ENCODE data around the gene PTPRT. TPM values are rescaled to one million over a fixed set of nuclear protein-coding genes. Genes with fewer than 3 reads are reported as not detected.

Gene PTPRT
- total RNA-seq, 1 donor, result not detected

DNA sequence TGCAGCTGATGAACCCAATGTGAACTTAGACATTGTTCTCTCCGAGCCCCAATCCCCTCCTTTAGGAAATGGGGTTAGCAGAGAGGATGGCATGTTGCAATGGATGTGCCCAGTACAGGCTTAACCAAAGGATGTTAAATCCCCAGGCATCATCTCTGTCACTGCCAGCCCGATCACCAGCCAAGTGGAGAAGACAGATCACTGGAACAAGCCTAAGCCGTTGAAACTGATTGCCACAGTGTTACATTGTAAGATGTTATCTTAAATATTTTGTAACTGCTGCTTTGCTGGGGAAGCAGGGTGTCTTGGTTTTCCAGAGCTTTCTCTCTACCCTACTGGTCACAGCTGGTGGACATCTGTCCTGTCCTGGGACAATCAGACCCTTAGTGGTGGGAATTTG, 788.1 kb downstream of the PTPRT start:
- H3K4me3 ChIP-seq (ENCODE audit: low read depth, low read length), result no peak overlapping the region
- DNase-seq (ENCODE audit: low read depth), result no peak
- TF ChIP-seq, protein P1, sequence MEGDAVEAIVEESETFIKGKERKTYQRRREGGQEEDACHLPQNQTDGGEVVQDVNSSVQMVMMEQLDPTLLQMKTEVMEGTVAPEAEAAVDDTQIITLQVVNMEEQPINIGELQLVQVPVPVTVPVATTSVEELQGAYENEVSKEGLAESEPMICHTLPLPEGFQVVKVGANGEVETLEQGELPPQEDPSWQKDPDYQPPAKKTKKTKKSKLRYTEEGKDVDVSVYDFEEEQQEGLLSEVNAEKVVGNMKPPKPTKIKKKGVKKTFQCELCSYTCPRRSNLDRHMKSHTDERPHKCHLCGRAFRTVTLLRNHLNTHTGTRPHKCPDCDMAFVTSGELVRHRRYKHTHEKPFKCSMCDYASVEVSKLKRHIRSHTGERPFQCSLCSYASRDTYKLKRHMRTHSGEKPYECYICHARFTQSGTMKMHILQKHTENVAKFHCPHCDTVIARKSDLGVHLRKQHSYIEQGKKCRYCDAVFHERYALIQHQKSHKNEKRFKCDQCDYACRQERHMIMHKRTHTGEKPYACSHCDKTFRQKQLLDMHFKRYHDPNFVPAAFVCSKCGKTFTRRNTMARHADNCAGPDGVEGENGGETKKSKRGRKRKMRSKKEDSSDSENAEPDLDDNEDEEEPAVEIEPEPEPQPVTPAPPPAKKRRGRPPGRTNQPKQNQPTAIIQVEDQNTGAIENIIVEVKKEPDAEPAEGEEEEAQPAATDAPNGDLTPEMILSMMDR (IDR thresholded peaks at IDR 0.05; ENCODE audit: insufficient read depth, low read depth, low read length), result no peak

DNA sequence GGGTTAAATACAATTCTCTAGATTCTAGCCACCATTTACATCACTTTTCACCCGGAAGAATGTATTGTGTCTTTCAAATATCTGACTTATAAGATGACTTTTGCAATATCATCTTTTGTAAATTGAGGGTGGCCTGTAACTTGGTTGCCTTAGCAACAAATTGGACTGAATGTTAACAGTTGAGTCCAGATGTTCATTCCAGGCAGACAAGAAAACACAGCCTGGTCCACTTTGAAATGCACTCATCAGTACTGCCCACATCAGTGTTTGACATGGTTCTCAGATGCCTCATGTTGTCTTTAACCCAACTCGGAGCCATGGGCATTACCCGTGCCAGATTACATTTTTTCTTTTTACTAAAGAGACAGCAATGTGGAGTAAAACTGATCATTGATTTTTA, 789.9 kb downstream of the PTPRT start:
- TF ChIP-seq, protein P1 (IDR thresholded peaks at IDR 0.05; ENCODE audit: insufficient read depth, low read depth, low read length), result no peak
- H3K4me3 ChIP-seq (ENCODE audit: low read depth, low read length), result no peak overlapping the region
- DNase-seq (ENCODE audit: low read depth), result no peak

DNA sequence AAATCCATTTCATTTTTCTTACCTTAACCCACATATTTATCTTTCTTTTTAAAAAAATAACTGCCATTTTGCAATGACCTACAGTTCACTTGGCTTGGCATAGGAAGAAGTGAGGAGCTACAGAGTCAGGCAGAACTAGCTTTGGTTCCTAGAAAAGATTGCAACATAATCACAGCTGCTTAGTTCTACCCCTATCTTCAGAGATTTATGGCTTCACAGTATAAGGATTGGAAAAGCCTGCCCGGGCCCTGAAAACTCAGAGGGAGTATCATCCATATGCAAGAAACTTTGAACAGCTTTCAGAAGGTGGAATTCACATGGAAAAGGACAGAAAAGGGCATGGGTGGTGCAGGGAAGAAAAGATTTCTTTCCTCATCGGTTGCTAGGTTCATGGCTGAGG, 797.3 kb downstream of the PTPRT start:
- DNase-seq (ENCODE audit: low read depth), result no peak
- TF ChIP-seq, protein P1 (IDR thresholded peaks at IDR 0.05; ENCODE audit: insufficient read depth, low read depth, low read length), result no peak
- H3K4me3 ChIP-seq (ENCODE audit: low read depth, low read length), result no peak overlapping the region

DNA sequence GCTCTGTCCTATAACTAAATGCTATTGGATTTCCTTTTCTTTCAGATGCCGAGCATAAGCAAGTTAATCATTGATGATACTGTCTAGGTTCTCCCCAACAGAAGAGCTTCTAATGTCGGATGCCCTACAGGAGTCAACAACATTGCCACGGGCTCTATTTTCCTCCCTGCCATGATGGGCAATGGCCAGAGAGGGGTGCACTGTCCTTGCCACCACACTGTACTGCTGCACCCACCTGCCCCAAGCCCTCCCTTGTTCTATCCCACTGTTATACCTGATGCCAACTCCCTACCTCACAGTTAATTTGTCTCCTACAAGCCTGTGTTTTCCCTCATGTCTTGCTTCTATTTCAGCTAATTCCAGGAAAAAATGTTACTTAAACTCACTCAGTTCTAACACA, 797.9 kb downstream of the PTPRT start:
- DNase-seq (ENCODE audit: low read depth), result no peak
- TF ChIP-seq, protein P1 (IDR thresholded peaks at IDR 0.05; ENCODE audit: insufficient read depth, low read depth, low read length), result no peak
- H3K4me3 ChIP-seq (ENCODE audit: low read depth, low read length), result no peak overlapping the region

DNA sequence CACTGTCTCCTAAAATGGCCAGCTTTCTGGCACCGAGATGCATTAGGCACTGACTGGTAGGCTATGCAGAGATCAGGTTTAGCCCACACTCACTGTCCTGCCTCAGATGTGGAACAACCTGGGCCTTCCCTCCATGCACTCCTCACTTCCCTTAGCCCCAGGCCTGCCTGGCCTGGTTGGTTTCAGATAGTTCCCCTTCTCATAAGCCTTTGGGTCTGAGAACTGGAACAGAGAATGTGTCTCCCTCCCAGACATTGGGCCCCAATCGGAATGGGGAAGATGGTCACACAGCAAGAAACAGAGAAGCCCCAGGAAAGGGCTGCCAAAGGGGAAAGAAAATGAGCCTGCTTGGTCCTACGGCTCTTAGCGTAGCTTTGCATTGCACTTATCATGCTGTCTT, 809.4 kb downstream of the PTPRT start:
- no peak for DNase-seq (ENCODE audit: low read depth)
- TF ChIP-seq, protein P1 (IDR thresholded peaks at IDR 0.05; ENCODE audit: insufficient read depth, low read depth, low read length), result no peak
- no peak overlapping the region for H3K4me3 ChIP-seq (ENCODE audit: low read depth, low read length)

DNA sequence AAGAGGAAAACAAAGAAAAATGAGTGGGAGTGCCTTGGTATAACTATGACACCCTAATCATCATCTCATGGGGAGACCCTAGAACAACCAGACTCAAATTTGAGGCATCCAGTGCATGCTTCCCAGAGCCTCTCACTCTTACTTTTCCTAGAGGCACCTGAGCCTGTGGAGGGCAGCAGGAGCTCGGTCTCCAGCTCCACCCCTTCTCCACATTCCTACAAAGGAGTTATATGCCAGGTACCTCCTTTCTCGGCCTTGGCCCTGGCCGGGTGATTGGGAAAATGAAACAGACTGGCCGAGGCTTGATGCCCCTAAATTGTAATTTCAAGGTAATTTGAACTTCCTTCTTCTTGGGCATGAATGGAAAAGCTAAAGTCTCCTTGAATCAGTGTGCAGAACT, 810.3 kb downstream of the PTPRT start:
- TF ChIP-seq, protein P1 (IDR thresholded peaks at IDR 0.05; ENCODE audit: insufficient read depth, low read depth, low read length), result no peak
- no peak overlapping the region for H3K4me3 ChIP-seq (ENCODE audit: low read depth, low read length)
- no peak for DNase-seq (ENCODE audit: low read depth)

DNA sequence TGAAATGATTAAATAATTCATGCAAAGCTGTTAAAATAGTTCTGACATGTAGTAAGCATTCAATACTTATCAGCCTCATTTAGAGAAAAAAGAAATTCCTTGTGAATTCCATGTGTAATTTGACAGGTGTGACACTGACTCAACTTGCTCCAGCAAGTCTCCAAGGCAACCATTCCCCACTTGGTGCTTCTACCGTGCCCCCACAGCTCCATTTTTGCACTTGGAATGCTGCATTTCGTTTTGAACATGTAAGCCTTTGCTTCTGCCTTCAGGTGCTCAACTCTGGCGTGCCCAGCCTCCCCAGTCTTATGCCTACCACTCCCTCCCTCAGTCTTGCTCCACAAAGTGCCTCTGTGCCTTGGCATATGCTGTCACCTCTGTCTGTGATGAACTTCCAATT, 810.9 kb downstream of the PTPRT start:
- TF ChIP-seq, protein P1 (IDR thresholded peaks at IDR 0.05; ENCODE audit: insufficient read depth, low read depth, low read length), result no peak
- DNase-seq (ENCODE audit: low read depth), result no peak
- no peak overlapping the region for H3K4me3 ChIP-seq (ENCODE audit: low read depth, low read length)
